Osteoblast (primary cell): ENCODE data around the gene KLHDC1. TPM values are rescaled to one million over a fixed set of nuclear protein-coding genes. Genes with fewer than 3 reads are reported as not detected.
"Not testable (repeated sequence)": the region's sequence is repeated elsewhere in the genome, so short reads cannot be mapped to it uniquely, and the experiment has no call there.

Experiments
- DNase-seq: peaks from one replicate; pipeline ENCODE4 v3.0.0; 2011; ENCODE audit warnings: low spot score, mixed read lengths; ENCODE audit not compliant: insufficient read length; ENCODE audit errors: missing footprints
- H2AFZ ChIP-seq: 2 replicates; pipeline ENCODE4 v1.6.0; 2011; ENCODE audit warnings: mild to moderate bottlenecking, low read length
- H3K27ac ChIP-seq: 2 replicates; pipeline ENCODE4 v1.5.1; 2011; ENCODE audit warnings: mild to moderate bottlenecking, low read depth, low read length, moderate library complexity
- H3K27me3 ChIP-seq: 2 replicates; pipeline ENCODE4 v1.6.0; 2012; ENCODE audit warnings: mild to moderate bottlenecking, control low read depth, inconsistent platforms, low read length, moderate library complexity; ENCODE audit not compliant: insufficient read depth
- H3K36me3 ChIP-seq: 2 replicates; pipeline ENCODE4 v1.5.1; 2011; ENCODE audit warnings: mild to moderate bottlenecking, low read length, control low read depth, moderate library complexity; ENCODE audit not compliant: insufficient read depth
- H3K4me1 ChIP-seq: 2 replicates; pipeline ENCODE4 v1.5.1; 2011; ENCODE audit warnings: mild to moderate bottlenecking, low read length, control low read depth, moderate library complexity; ENCODE audit not compliant: insufficient read depth
- H3K4me2 ChIP-seq: 2 replicates; pipeline ENCODE4 v1.6.0; 2011; ENCODE audit warnings: mild to moderate bottlenecking, low read length; ENCODE audit not compliant: insufficient read depth
- H3K4me3 ChIP-seq: fragments of 200-600 bp; sonication (generic); 3 replicates; pipeline ENCODE4 v1.5.1; 2012; ENCODE audit warnings: mild to moderate bottlenecking, low read length, inconsistent platforms; ENCODE audit not compliant: insufficient read depth
- H3K79me2 ChIP-seq: 2 replicates; pipeline ENCODE4 v1.6.0; 2012; ENCODE audit warnings: mild to moderate bottlenecking, low read length, control low read depth, inconsistent platforms; ENCODE audit not compliant: insufficient read depth
- H3K9me3 ChIP-seq: 2 replicates; pipeline ENCODE4 v1.5.1; 2011; ENCODE audit warnings: low read depth, low read length, control low read depth
- H4K20me1 ChIP-seq: 2 replicates; pipeline ENCODE4 v1.6.0; 2012; ENCODE audit warnings: mild to moderate bottlenecking, low read length, control low read depth; ENCODE audit not compliant: insufficient read depth
- CTCF ChIP-seq: IDR thresholded peaks from 2 replicates; pipeline ENCODE4 v1.5.1; 2011; ENCODE audit warnings: mild to moderate bottlenecking, low read depth, low read length, moderate library complexity; ENCODE audit errors: extremely low read depth
- total RNA-seq: library from RNA; depleted of rRNA; stranded (reverse); fragments of >200 nt; gene quantifications from 2 replicates; pipeline ENCODE4 v1.2.3, GENCODE V29; 2012

The KLHDC1 gene
- total RNA-seq, result 2.9 and 4.7 TPM in 2 replicates

DNA sequence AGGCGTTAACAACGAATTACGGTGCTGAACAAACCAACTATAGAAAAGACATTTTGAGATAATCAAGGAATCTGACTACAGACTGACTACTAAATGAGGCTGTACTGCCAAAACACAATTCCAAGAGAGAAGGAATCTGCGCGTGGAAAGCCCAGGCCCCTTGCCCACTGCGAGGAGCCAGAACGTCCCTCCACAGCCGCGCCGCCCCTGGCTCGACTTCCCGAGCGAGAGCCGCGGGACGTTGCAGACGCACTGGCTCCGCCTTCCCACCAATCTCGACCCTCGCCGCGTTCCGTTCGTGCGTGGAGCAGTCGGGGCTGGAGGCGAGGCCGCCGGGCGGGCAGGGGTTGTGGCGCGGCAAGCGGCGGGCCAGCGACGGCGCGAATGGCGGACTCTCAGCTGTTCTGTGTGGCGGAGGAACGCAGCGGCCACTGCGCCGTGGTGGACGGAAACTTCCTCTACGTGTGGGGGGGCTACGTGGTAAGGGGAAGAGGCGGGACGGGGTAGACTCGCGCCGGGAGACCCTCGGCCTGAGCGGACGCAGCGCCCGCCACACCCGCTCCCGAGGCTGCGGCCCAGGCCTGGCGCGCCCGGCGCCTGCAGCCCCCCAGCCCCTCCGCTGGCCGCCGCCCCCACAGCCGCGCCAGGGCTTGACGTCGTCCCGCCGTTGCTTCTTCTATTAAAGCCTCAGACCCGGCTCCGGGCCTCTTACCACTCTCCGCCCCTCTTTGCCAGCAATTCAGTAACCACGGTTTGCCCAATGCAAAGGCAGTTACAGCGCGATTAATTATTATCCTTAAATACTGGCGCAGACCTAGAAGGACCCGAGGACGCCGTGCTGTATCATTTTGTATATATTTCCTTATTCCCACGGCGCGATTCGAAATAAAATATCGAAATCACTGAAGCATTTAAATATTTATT lies at the start of gene KLHDC1:
TSS of gene KLHDC1 (plus strand) at position 310 of the 924 bp plus-strand sequence. CDS start at position 385, 75 bp downstream.
- H3K9me3 ChIP-seq, result no peaks in the 10 kb centered on the region
- H3K4me3 ChIP-seq, result peak within 1 kb of the TSS; percentile 91
- peak within 1 kb of the TSS; percentile 93 for H2AFZ ChIP-seq
- H3K36me3 ChIP-seq, result no peaks in the 10 kb centered on the region
- no peaks in the 10 kb centered on the region for H3K27me3 ChIP-seq
- peak within 1 kb of the TSS; percentile 85 for H3K4me2 ChIP-seq
- H3K27ac ChIP-seq, result peak within 1 kb of the TSS; percentile 61
- TF ChIP-seq CTCF, result no peak
- peaks cover 5% of the 10 kb centered on the region for H3K79me2 ChIP-seq
- H3K4me1 ChIP-seq, result no peaks in the 10 kb centered on the region
- H4K20me1 ChIP-seq, result no peaks in the 10 kb centered on the region
- DNase-seq, result peak; percentile 94

GRCh38 chr14:49653508-49653907 lies 39.4 kb upstream of the KLHDC1 start:
- TF ChIP-seq CTCF, result no peak
- Histone ChIP-seq H3K9me3 (no peaks in the 10 kb centered on the region), H4K20me1 (no peaks in the 10 kb centered on the region), H3K27ac (no peak overlapping the region), H3K4me2 (no peak overlapping the region), H3K79me2 (peaks cover 3% of the 10 kb centered on the region), H3K36me3 (no peaks in the 10 kb centered on the region), H2AFZ (no peak overlapping the region), H3K4me3 (no peak overlapping the region), H3K27me3 (no peaks in the 10 kb centered on the region), H3K4me1 (no peaks in the 10 kb centered on the region)
- DNase-seq, result no peak

GRCh38 chr14:49654511-49654910 lies 38.4 kb upstream of the KLHDC1 start:
- no peak overlapping the region for H3K4me2 ChIP-seq
- no peak overlapping the region for H3K27ac ChIP-seq
- H3K4me1 ChIP-seq, result no peaks in the 10 kb centered on the region
- TF ChIP-seq CTCF, result no peak
- H3K36me3 ChIP-seq, result no peaks in the 10 kb centered on the region
- H3K4me3 ChIP-seq, result no peak overlapping the region
- DNase-seq, result no peak
- no peaks in the 10 kb centered on the region for H4K20me1 ChIP-seq
- no peaks in the 10 kb centered on the region for H3K9me3 ChIP-seq
- no peaks in the 10 kb centered on the region for H3K27me3 ChIP-seq
- H3K79me2 ChIP-seq, result no peaks in the 10 kb centered on the region
- no peak overlapping the region for H2AFZ ChIP-seq

DNA sequence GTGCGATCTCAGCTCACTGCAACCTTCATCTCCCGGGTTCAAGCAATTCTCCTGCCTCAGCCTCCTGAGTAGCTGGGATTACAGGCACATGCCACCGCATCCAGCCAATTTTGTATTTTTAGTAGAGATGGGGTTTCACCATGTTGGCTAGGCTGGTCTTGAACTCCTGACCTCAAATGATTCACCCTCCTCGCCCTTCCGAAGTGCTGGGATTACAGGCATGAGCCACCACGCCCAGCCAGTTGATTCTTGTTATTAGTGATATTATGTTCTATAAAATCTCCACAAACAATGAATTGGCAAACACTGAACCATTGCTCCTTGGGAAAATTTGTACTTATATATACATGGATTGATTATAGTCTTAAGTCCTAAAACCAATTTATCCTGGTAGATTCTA lies 35.4 kb upstream of the KLHDC1 start:
- not testable (repeated sequence) for H3K36me3 ChIP-seq, H3K27me3 ChIP-seq, H3K27ac ChIP-seq, H4K20me1 ChIP-seq, H3K79me2 ChIP-seq, DNase-seq, H3K4me2 ChIP-seq, H3K4me1 ChIP-seq, H3K4me3 ChIP-seq, H2AFZ ChIP-seq, H3K9me3 ChIP-seq
